Adrenal gland (tissue), 12 donors: ENCODE data around the gene S100G. TPM values are rescaled to one million over a fixed set of nuclear protein-coding genes. Genes with fewer than 3 reads are reported as not detected.

ENCODE experiments used
- DNase-seq, 7 donors: peaks; one replicate each; pipeline ENCODE4 v3.0.0-alpha.2; 2019 to 2020
- H3K27ac ChIP-seq, 5 donors: fragments of 200-600 bp; sonication (generic) in 4 of 5; 1 replicate in 3 of 5; 2 replicates in 2 of 5; pipeline versions ENCODE4 v1.5.1 to v1.8.0; 2016 to 2020; ENCODE audit warnings: mild to moderate bottlenecking in 1 of 5
- H3K27me3 ChIP-seq: fragments of 200-600 bp; 2 replicates; pipeline ENCODE4 v1.8.0; 2021
- H3K36me3 ChIP-seq, 2 donors: fragments of 200-600 bp; replicated peaks in 1 of 2; 1 replicate in 1 of 2; 2 replicates in 1 of 2; pipeline versions ENCODE4 v1.5.1 to v1.8.0; 2018 to 2022
- H3K4me1 ChIP-seq, 2 donors: fragments of 200-600 bp; replicated peaks in 1 of 2; 1 replicate in 1 of 2; 2 replicates in 1 of 2; pipeline versions ENCODE4 v1.5.1 to v1.8.0; 2018 to 2021
- H3K4me3 ChIP-seq, 4 donors: fragments of 200-600 bp; sonication (generic) in 3 of 4; one replicate each; pipeline ENCODE4 v1.5.1; 2016 to 2018
- H3K9me3 ChIP-seq, 3 donors: fragments of 200-600 bp; sonication (generic) in 1 of 3; replicated peaks in 1 of 3; 1 replicate in 2 of 3; 2 replicates in 1 of 3; pipeline versions ENCODE4 v1.5.1 to v1.8.0; 2016 to 2021
- POLR2A ChIP-seq, 2 donors: fragments of 450-650 bp; IDR thresholded peaks; one replicate each; pipeline ENCODE4 v1.6.1; 2017; ENCODE audit warnings: antibody characterized with exemption in 2 of 2, mild to moderate bottlenecking in 2 of 2, moderate library complexity in 1 of 2
- WGBS, 4 donors: extraction: QIAGEN DNeasy Blood & Tissue Kit in 2 of 4; methylation state at CpG; one replicate each; pipeline versions ENCODE4 v1.1.5 to v1.1.7; 2013 to 2017; 5-methylcytosine and 5-hydroxymethylcytosine counted together
- intact Hi-C, 2 donors: fragments of 100-400 bp; cut with DNase I; formaldehyde crosslinking; loops; one replicate each; pipeline versions ENCODE4 v1.14.1 to v1.15.0; 2022 to 2023
- polyA plus RNA-seq, 3 donors: library from polyadenylated mRNA; stranded (reverse); fragments of 200-250 nt in 2 of 3; fragments of 350-450 nt in 1 of 3; fragmentation: Illumina TruSeq in 1 of 3; extraction: RNeasy Lipid Tissue Mini Kit (QIAGEN cat#74804) in 1 of 3; gene quantifications; one replicate each; pipeline ENCODE4 v1.2.3, GENCODE V29; 2013 to 2014
- total RNA-seq, 9 donors: library from RNA; depleted of rRNA in 4 of 9; stranded (reverse); fragments of >200 nt in 4 of 9; fragments of 120-200 nt in 1 of 9; fragmentation: NEBNext Ultra II Directional in 1 of 9; extraction: Animal tissue kit (Norgen Biotek cat#: 25700) in 1 of 9; gene quantifications; one replicate each; pipeline versions ENCODE4 v1.1.0 to v1.2.4, GENCODE V29; 2013 to 2023
- TF ChIP-seq, protein P1 (sequence below), 6 experiments: fragments of 450-650 bp in 4 of 6; fragments of 200-600 bp in 2 of 6; sonication (generic) in 1 of 6; IDR thresholded peaks; 1 replicate in 5 of 6; 2 replicates in 1 of 6; pipeline versions ENCODE4 v1.5.1 to v1.8.0; 2016 to 2021; ENCODE audit warnings: antibody characterized with exemption in 6 of 6, mild to moderate bottlenecking in 2 of 6, moderate library complexity in 1 of 6
- donor health status: healthy with polysubstance abuse.
- donor health status: Bipolar disorder and iron deficiency.
- donor health status: DM: yes; HTN: yes; CAD: no.
- donor health status: DM: no; HTN: no; CAD: no.
- donor health status: DM: no; HTN: no; CAD: no.
- donor health status: DM: yes; HTN: yes; CAD: no.

S100G gene
- total and polyA plus RNA-seq, 12 donors = 0.33 to 0.48 TPM; not detected in 10

- intact Hi-C loops = no loop called here
These were observed 9.4 kb downstream of the S100G start for GRCh38 chrX:16659321-16659720.

GRCh38 chrX:16661495-16661894 lies 11.5 kb downstream of the S100G start:
- 69 to 86% (median 77%) methylated on average over 2 of the region's 2 CpGs for WGBS, 4 donors
- intact Hi-C loops = loop anchor here in 1 of 2 donors (10.0 kb wide), 1 partner anchor 227 kb away; no protein-coding TSS in a partner anchor
- no peak for DNase-seq
- no peaks in the 10 kb centered on the region for H3K36me3 ChIP-seq
- H3K27me3 ChIP-seq = no peaks in the 10 kb centered on the region
- TF ChIP-seq, protein P1, sequence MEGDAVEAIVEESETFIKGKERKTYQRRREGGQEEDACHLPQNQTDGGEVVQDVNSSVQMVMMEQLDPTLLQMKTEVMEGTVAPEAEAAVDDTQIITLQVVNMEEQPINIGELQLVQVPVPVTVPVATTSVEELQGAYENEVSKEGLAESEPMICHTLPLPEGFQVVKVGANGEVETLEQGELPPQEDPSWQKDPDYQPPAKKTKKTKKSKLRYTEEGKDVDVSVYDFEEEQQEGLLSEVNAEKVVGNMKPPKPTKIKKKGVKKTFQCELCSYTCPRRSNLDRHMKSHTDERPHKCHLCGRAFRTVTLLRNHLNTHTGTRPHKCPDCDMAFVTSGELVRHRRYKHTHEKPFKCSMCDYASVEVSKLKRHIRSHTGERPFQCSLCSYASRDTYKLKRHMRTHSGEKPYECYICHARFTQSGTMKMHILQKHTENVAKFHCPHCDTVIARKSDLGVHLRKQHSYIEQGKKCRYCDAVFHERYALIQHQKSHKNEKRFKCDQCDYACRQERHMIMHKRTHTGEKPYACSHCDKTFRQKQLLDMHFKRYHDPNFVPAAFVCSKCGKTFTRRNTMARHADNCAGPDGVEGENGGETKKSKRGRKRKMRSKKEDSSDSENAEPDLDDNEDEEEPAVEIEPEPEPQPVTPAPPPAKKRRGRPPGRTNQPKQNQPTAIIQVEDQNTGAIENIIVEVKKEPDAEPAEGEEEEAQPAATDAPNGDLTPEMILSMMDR (IDR thresholded peaks at IDR 0.05) = no peak
- no peak for TF ChIP-seq POLR2A (IDR thresholded peaks at IDR 0.05)
- no peaks in the 10 kb centered on the region for H3K9me3 ChIP-seq
- no peaks in the 10 kb centered on the region for H3K4me1 ChIP-seq
- H3K4me3 ChIP-seq = no peak overlapping the region
- H3K27ac ChIP-seq = no peak overlapping the region

More at GRCh38 chrX:16659321-16659720, 9.4 kb downstream of the S100G start:
- Histone ChIP-seq H3K36me3 (no peaks in the 10 kb centered on the region), H3K4me3 (no peak overlapping the region), H3K27ac (no peak overlapping the region), H3K9me3 (no peaks in the 10 kb centered on the region), H3K27me3 (no peaks in the 10 kb centered on the region), H3K4me1 (no peaks in the 10 kb centered on the region)
- WGBS, 4 donors = 75 to 100% (median 95%) methylated on average over 1 of the region's 1 CpG
- DNase-seq = no peak
- TF ChIP-seq POLR2A (IDR thresholded peaks at IDR 0.05) = no peak
- TF ChIP-seq, protein P1 (IDR thresholded peaks at IDR 0.05) = no peak

DNA sequence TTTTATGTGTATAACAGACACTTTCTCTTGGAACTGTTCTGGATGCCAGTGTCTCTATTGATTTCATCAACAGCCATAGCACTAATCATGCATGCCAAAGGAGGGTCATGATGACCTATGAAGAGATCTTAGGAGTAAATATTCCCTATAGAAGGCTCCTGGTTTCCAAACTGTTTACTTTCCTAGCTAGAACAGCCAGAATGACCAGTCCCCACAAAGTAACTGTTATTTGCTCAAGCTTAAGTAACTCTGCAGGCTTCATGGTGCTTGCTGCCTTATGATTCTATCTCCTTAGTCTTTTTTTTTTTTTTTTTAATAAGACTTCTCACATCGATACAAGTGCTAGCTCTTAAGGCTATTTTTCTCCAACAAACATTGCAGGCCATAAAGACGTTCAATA lies 12.4 kb downstream of the S100G start:
- no peaks in the 10 kb centered on the region for H3K4me1 ChIP-seq
- TF ChIP-seq, protein P1 (IDR thresholded peaks at IDR 0.05) = no peak
- TF ChIP-seq POLR2A (IDR thresholded peaks at IDR 0.05) = no peak
- H3K4me3 ChIP-seq = no peak overlapping the region
- WGBS, 4 donors = 74 to 98% (median 85%) methylated on average over 2 of the region's 2 CpGs
- H3K36me3 ChIP-seq = no peaks in the 10 kb centered on the region
- intact Hi-C loops = loop anchor here in 1 of 2 donors (10.0 kb wide), 1 partner anchor 228 kb away; no protein-coding TSS in a partner anchor
- H3K9me3 ChIP-seq = no peaks in the 10 kb centered on the region
- DNase-seq = no peak
- H3K27ac ChIP-seq = no peak overlapping the region
- no peaks in the 10 kb centered on the region for H3K27me3 ChIP-seq

DNA sequence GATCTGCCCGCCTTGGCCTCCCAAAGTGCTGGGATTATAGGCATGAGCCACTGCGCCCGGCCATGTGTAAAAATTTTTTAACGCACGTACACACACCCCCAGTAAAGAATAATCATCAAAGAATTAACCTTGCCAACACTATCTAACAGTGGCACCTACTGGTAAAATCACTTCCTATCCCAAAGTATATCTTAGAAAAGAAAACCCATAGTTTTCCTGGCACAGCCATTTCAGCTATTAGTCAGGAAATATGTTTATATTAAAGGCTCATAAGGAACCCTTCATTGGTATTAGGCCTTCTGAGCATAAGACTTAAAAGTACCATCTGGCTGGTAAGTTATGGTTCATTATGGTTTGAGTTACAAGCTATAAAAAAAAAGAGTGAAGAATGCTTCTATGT lies 14.1 kb downstream of the S100G start:
- DNase-seq = no peak
- no peaks in the 10 kb centered on the region for H3K4me1 ChIP-seq
- no peaks in the 10 kb centered on the region for H3K36me3 ChIP-seq
- no peaks in the 10 kb centered on the region for H3K27me3 ChIP-seq
- H3K27ac ChIP-seq = no peak overlapping the region
- TF ChIP-seq POLR2A (IDR thresholded peaks at IDR 0.05) = no peak
- TF ChIP-seq, protein P1 (IDR thresholded peaks at IDR 0.05) = no peak
- H3K9me3 ChIP-seq = no peaks in the 10 kb centered on the region
- WGBS, 4 donors = 82 to 100% (median 91%) methylated on average over 3 to 5 of the region's 5 CpGs
- intact Hi-C loops = loop anchor here in 1 of 2 donors (10.0 kb wide), 1 partner anchor 229 kb away; no protein-coding TSS in a partner anchor
- no peak overlapping the region for H3K4me3 ChIP-seq
